Stimulated activated CD4-positive, alpha-beta T cell treated with anti-CD3 and anti-CD28 coated beads, Interleukin-12 subunit alpha, Interleukin-12 subunit beta, amount 100 ng/mL, for 48 hours (primary cell): Measurements from ENCODE around the gene YPEL3.
"Not testable (repeated sequence)": the region's sequence is repeated elsewhere in the genome, so short reads cannot be mapped to it uniquely, and the experiment has no call there.

Experiments
- DNase-seq, 3 donors: peaks; one replicate each; pipeline ENCODE4 v3.0.0-alpha.2; 2020; ENCODE audit warnings: low read depth in 2 of 3, low spot score in 1 of 3

YPEL3 gene

GRCh38 chr16:30117768-30118167 is 21.8 kb upstream of the YPEL3 start:
- DNase-seq = no peak

- DNase-seq = no peak
Measured at GRCh38 chr16:30116291-30117207, 20.5 kb upstream of the YPEL3 start.

GRCh38 chr16:30115238-30115637 is 19.2 kb upstream of the YPEL3 start:
- DNase-seq = no peak

GRCh38 chr16:30114833-30115232 is 18.8 kb upstream of the YPEL3 start:
- DNase-seq = not testable (repeated sequence)

- DNase-seq = no peak
Measured at GRCh38 chr16:30114411-30114810, 18.4 kb upstream of the YPEL3 start.

GRCh38 chr16:30113711-30114333 is 17.8 kb upstream of the YPEL3 start:
- no peak for DNase-seq

- no peak for DNase-seq
Measured at GRCh38 chr16:30113031-30113710, 17.2 kb upstream of the YPEL3 start, which contains the start of gene GDPD3. Gene GDPD3, minus strand, starts transcription at chr16:30113537. Its CDS starts 59 bp downstream, at chr16:30113478.

- DNase-seq = peak; percentile 45 to 70 (median 66)
Measured at GRCh38 chr16:30112197-30113030, 16.4 kb upstream of the YPEL3 start.

GRCh38 chr16:30110661-30111060 is 14.6 kb upstream of the YPEL3 start:
- DNase-seq = no peak

GRCh38 chr16:30108059-30108850 is 12.2 kb upstream of the YPEL3 start:
- DNase-seq = no peak

- no peak for DNase-seq
Measured at GRCh38 chr16:30104492-30104891, 8.5 kb upstream of the YPEL3 start.

- DNase-seq = no peak
Measured at GRCh38 chr16:30104090-30104489, 8.1 kb upstream of the YPEL3 start.

- DNase-seq = no peak
Measured at GRCh38 chr16:30096862-30097563, 1.0 kb upstream of the YPEL3 start.

- DNase-seq = no peak
Measured at GRCh38 chr16:30095166-30096078, 591 bp downstream of the YPEL3 start.

- DNase-seq = no peak
Measured at GRCh38 chr16:30094541-30095165, 1.4 kb downstream of the YPEL3 start.

- peak; percentile 66 to 76 (median 70) for DNase-seq
Measured at GRCh38 chr16:30092373-30093010, 3.5 kb downstream of the YPEL3 start.
